HG03139 (cell line): ENCODE data around the gene CFAP299.

Experiments used
- ATAC-seq: cut with Tn5 transposase; IDR thresholded peaks from one replicate; pipeline ENCODE4 v1.9.1; 2021; ENCODE audit not compliant: unreplicated experiment

Gene CFAP299

GRCh38 chr4:80387390-80388283 lies 52.1 kb downstream of the CFAP299 start:
- ATAC-seq, result no peak

- no peak for ATAC-seq
These were observed 52.7 kb downstream of the CFAP299 start for GRCh38 chr4:80388284-80388607.

GRCh38 chr4:80390178-80390577 lies 54.6 kb downstream of the CFAP299 start:
- no peak for ATAC-seq

GRCh38 chr4:80393246-80393969 lies 57.9 kb downstream of the CFAP299 start:
- ATAC-seq, result no peak

GRCh38 chr4:80393970-80394250 lies 58.4 kb downstream of the CFAP299 start:
- no peak for ATAC-seq

DNA sequence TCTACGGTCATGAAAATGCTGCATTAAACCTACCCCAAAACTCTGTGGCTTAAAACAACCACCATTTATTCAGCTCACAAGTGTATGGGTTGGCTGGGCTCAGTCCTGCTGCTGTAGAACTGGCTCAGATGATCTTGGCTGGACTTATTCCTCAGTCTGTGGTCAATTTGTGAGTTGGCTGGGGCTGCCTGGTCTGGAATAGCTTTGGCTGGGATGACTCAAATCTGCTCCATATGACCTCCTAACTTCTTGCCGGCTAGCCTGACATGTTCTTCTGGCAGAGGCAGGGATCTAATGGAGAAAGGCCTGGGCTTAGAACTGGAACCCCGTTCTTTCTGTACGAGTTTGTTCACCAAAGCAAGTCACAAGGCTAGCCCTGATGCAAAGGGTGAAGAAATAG lies 71.7 kb downstream of the CFAP299 start:
- ATAC-seq, result no peak

GRCh38 chr4:80409809-80410208 lies 74.3 kb downstream of the CFAP299 start:
- no peak for ATAC-seq

DNA sequence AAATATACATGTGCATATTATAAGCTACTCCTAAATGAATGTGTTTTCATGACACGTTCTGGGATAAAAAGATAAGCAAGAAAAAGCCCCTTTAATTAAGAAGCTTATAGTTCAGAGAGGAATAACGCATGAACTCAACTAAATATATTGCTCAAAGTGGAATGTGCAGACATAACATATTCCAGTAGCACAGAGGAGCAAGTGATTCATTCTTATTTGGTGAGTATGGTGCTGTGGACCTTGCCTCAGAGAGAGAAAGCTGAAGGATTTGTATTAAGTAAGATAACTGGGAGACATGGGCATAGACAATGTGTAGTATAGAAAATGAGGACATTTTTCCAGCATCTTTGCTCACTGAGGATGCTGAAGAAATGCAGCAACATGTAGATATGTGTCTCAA lies 76.8 kb downstream of the CFAP299 start:
- ATAC-seq, result no peak

GRCh38 chr4:80413086-80413485 lies 77.6 kb downstream of the CFAP299 start:
- no peak for ATAC-seq

- no peak for ATAC-seq
These were observed 81.5 kb downstream of the CFAP299 start for GRCh38 chr4:80417019-80417418.

DNA sequence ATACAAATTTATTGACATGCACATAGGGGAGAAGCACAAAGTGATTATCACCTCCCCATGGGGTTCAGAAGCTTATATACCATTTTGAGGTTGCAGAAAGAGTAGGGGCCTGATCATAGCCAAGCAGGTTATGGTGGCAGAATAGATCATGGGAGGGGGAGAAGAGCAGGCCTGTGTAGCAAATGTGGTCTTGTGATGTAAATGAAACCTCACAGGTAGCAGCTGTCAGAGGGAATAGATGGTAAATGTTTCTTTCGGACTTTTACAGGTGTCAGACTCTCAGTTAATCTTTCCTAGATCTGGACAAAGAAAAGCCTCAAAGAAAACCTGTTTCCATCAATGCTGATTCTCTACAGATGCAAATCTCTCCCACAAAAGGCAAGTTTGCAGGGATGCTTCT lies 84.4 kb downstream of the CFAP299 start:
- ATAC-seq, result no peak

GRCh38 chr4:80420638-80421037 lies 85.1 kb downstream of the CFAP299 start:
- ATAC-seq, result no peak

- ATAC-seq, result peak; percentile 67
These were observed 87.3 kb downstream of the CFAP299 start for GRCh38 chr4:80422727-80423404.

GRCh38 chr4:80423553-80424224 lies 88.2 kb downstream of the CFAP299 start:
- no peak for ATAC-seq

- no peak for ATAC-seq
These were observed 88.7 kb downstream of the CFAP299 start for GRCh38 chr4:80424225-80424581.

DNA sequence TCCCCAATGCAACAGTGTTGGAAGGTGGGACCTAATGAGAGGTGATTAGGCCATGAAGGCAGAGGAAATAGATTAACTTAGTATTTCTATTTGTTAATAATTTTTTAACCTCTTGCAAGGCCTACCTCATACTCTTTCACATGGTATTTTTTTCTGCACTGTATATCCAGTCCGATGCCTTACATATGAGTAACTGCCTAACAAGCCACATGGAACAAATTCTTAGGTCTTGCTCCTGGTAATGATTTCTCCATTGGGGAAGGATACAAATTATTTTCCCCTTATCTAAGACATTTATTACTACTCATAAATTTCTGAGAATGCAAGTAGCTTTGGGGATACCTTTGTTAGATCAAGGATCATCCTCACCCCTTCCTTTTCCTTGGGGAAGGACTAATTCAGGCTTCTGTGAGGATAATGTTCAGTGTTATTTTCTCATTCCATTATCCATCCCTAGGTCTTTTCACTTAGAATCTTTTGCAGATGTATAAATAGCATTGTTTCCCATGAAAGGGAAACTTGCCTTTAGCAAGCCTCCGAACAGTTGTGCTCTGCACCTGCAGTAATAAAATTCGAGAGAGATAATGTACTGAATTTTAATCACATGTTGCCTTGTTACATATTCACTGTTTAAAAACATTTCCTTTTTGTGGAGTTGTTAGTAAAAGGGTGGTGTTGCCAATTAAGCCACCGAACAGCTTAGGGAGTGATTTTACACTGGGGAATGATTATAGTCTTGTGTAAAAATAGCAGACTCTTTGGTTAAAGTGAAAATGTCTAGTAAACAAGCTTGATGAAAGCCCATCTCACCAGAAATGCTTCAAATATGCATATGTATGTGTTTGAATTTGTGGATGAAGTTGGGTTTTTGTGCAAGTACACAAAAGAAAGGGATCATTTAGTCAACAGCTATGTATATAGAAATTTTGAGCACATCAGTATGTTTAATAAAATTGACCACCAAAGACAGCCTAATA lies 89.9 kb downstream of the CFAP299 start:
- ATAC-seq, result no peak

GRCh38 chr4:80431203-80431965 lies 95.9 kb downstream of the CFAP299 start:
- ATAC-seq, result no peak

DNA sequence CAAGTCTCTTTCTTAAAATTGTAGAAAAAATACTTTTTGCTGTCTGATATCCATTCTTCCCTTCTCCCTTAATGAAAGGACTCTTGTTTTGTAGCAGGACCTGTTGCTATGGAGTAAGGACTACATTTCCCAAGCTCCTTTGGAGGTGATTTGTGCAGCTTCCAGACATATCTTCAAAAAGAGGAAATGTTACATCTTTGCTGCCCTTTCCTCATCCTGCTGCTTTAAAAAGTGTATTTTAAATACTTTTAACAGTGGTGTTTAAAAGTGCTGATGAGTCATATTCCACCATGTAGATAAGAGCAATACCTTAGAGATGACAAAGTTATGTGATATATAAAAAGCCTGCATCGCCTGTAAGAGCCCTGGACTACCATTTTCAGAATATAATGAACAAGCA lies 98.7 kb downstream of the CFAP299 start:
- no peak for ATAC-seq

GRCh38 chr4:80438016-80438415 lies 102.5 kb downstream of the CFAP299 start:
- ATAC-seq, result no peak
